Glutamatergic neuron (in vitro differentiated cells): ENCODE results near the gene TYMP. TPM values are rescaled to one million over a fixed set of nuclear protein-coding genes. Genes with fewer than 3 reads are reported as not detected.

ENCODE experiments used
- DNase-seq: peaks from one replicate; pipeline ENCODE4 v3.0.0; 2022
- H3K27ac Mint-ChIP-seq: one replicate; pipeline ENCODE4 v1.8.0; 2020; ENCODE audit warnings: mild to moderate bottlenecking, mixed read lengths, inconsistent platforms; ENCODE audit not compliant: unreplicated experiment
- H3K27me3 Mint-ChIP-seq: one replicate; pipeline ENCODE4 v1.8.0; 2020; ENCODE audit warnings: mild to moderate bottlenecking, moderate library complexity, mixed read lengths, inconsistent platforms; ENCODE audit not compliant: unreplicated experiment
- H3K36me3 Mint-ChIP-seq: one replicate; pipeline ENCODE4 v1.8.0; 2020; ENCODE audit warnings: mild to moderate bottlenecking, mixed read lengths, inconsistent platforms; ENCODE audit not compliant: unreplicated experiment
- H3K4me1 Mint-ChIP-seq: one replicate; pipeline ENCODE4 v1.8.0; 2020; ENCODE audit warnings: mild to moderate bottlenecking, low read depth, mixed read lengths, inconsistent platforms; ENCODE audit not compliant: unreplicated experiment
- H3K4me3 Mint-ChIP-seq: one replicate; pipeline ENCODE4 v1.8.0; 2020; ENCODE audit warnings: mild to moderate bottlenecking, mixed read lengths, inconsistent platforms; ENCODE audit not compliant: unreplicated experiment
- H3K9me3 Mint-ChIP-seq: one replicate; pipeline ENCODE4 v1.8.0; 2020; ENCODE audit warnings: mild to moderate bottlenecking, moderate library complexity, mixed read lengths, inconsistent platforms; ENCODE audit not compliant: unreplicated experiment
- total RNA-seq: library from RNA; stranded (reverse); fragmentation: NEBNext Ultra II Directional; extraction: Animal tissue kit (Norgen Biotek cat#: 25700); gene quantifications from one replicate; pipeline ENCODE4 v1.2.1, GENCODE V29; 2021; ENCODE audit not compliant: unreplicated experiment
- TF ChIP-seq, protein P1 (sequence below): fragments of 200-600 bp; sonication (generic); IDR thresholded peaks from one replicate; pipeline ENCODE4 v1.5.0; 2021; ENCODE audit not compliant: partially characterized antibody, unreplicated experiment

The TYMP gene
- total RNA-seq, 1 donor from 2014 or later: 1.2 TPM

DNA sequence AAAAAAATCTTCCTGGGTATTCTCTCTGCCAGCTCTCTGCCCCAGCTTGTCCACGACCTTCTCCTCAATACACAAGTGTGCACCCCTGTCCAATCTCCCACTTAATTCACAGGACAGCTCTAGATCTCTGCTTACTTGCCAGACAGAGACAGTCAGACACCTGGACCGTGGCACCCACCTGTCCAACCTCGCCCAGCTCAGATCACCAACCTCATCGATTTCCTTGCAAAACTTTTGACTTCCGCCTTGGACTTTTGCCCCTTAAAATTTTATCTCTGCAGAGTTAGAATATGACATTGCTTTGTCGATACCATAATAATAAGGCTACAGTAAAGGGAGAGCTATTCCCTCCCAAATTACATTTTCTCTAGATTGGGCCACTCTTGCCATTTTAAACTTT lies 32.7 kb downstream of the TYMP start:
- no peak overlapping the region for H3K27ac Mint-ChIP-seq

DNA sequence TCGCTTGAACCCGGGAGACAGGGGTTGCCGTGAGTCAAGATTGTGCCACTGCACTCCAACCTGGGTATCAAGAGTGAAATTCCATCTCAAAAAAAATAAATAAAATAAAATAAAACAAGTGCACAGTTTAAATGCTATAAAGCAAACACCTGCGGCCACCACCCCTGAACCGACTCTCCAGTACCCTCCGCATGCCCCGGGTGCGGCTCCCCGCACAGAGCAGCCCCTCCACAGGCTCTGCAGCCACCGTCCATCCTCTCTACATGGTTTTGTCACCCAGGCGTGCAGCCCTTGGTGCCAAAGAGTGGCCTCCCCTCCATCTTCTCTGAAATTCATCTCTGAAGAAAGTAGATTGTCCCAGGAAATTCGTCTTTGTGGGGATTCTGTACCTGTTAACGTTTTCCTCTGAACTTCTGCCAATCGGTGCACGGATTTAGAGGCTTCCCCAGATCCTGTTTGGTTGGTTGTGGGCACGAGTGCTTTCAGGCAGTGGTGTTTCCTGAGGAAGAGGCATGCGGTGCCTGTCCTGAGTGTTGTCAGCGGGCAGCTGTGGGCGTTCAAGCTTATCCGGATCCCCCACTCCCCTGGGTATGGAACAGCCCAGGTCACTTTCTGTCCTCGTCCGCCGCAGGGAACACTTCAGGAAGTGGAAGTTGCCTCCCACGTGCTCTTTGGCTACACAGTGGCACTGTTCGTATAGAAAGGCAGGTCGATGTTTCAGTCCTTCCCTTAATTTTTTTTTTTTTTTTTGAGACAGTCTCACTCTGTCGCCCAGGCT lies 39.1 kb downstream of the TYMP start:
- peaks cover 2% of the 10 kb centered on the region for H3K9me3 Mint-ChIP-seq
- H3K4me3 Mint-ChIP-seq: no peak overlapping the region
- no peaks in the 10 kb centered on the region for H3K36me3 Mint-ChIP-seq
- peaks cover 5% of the 10 kb centered on the region for H3K4me1 Mint-ChIP-seq
- H3K27me3 Mint-ChIP-seq: peaks cover 2% of the 10 kb centered on the region
- TF ChIP-seq, protein P1, sequence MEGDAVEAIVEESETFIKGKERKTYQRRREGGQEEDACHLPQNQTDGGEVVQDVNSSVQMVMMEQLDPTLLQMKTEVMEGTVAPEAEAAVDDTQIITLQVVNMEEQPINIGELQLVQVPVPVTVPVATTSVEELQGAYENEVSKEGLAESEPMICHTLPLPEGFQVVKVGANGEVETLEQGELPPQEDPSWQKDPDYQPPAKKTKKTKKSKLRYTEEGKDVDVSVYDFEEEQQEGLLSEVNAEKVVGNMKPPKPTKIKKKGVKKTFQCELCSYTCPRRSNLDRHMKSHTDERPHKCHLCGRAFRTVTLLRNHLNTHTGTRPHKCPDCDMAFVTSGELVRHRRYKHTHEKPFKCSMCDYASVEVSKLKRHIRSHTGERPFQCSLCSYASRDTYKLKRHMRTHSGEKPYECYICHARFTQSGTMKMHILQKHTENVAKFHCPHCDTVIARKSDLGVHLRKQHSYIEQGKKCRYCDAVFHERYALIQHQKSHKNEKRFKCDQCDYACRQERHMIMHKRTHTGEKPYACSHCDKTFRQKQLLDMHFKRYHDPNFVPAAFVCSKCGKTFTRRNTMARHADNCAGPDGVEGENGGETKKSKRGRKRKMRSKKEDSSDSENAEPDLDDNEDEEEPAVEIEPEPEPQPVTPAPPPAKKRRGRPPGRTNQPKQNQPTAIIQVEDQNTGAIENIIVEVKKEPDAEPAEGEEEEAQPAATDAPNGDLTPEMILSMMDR: no peak
- DNase-seq: no peak
- no peak overlapping the region for H3K27ac Mint-ChIP-seq

More for the DNA sequence above, 32.7 kb downstream of the TYMP start:
- Mint-ChIP-seq H3K4me3 (no peak overlapping the region), H3K4me1 (no peaks in the 10 kb centered on the region), H3K27me3 (no peaks in the 10 kb centered on the region), H3K36me3 (no peaks in the 10 kb centered on the region), H3K9me3 (peaks cover 2% of the 10 kb centered on the region)
- no peak for DNase-seq
- TF ChIP-seq, protein P1: no peak

DNA sequence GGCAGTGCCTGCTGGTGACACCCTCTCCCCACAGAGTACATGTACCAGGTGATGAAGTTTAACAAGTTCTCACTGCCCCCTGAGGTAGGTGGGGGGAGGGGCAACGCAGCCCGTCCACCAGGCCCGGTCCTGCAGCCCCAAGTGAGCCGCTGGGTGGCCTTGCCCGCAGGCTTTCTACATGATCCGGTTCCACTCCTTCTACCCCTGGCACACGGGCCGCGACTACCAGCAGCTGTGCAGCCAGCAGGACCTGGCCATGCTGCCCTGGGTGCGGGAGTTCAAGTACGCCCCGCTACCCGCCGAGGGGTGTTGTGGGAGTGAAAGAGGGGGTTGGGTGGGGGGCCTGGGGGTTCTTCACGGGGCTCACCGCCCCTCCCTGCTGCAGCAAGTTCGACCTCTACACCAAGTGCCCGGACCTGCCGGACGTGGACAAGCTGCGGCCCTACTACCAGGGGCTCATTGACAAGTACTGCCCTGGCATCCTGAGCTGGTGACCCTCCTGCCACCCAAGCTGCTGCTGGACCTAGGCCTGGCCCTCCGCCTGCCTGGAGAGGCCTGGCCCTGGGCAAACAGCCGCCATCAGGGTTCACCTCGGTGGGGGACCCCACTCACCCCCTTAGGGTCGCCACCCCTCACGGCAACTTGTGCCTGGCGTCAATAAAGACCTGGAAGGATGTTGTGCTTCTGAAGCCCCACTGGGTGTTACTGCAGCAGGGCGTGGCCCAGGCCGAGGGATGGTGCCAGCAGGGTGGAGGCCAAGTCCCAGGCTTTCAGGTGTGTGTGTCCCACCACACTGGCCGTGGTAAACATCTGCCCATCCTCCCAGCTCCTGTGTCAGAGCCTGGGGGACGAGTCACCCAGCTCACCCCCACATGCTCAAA lies 40.2 kb downstream of the TYMP start:
- Mint-ChIP-seq H3K4me1 (peaks cover 5% of the 10 kb centered on the region), H3K9me3 (peaks cover 2% of the 10 kb centered on the region), H3K27ac (no peak overlapping the region), H3K36me3 (no peaks in the 10 kb centered on the region), H3K4me3 (no peak overlapping the region), H3K27me3 (peaks cover 4% of the 10 kb centered on the region)
- TF ChIP-seq, protein P1: no peak
- DNase-seq: peak; percentile 15

DNA sequence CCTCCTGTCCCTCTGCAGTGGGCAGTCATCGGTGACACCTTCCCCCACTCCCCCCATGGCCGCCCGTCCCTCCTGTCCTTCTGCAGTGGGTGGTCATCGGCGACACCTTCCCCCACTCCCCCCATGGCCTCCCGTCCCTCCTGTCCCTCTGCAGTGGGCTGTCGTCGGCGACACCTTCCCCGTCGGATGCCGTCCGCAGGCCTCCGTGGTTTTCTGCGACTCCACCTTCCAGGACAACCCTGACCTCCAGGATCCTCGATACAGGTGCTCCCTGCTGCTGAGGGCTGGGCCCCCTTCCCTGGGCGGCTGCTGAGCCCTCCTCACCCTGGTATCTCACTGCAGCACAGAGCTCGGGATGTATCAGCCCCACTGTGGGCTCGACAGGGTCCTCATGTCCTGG lies 40.9 kb downstream of the TYMP start:
- Mint-ChIP-seq H3K36me3 (no peaks in the 10 kb centered on the region), H3K27me3 (peaks cover 8% of the 10 kb centered on the region), H3K27ac (no peak overlapping the region), H3K4me1 (peaks cover 5% of the 10 kb centered on the region), H3K9me3 (peaks cover 2% of the 10 kb centered on the region), H3K4me3 (no peak overlapping the region)
- DNase-seq: peak; percentile 11
- TF ChIP-seq, protein P1: no peak
